H1 (cell line): Measurements from ENCODE around the gene LENG9. TPM values are rescaled to one million over a fixed set of nuclear protein-coding genes. Genes with fewer than 3 reads are reported as not detected.

Experiments
- CTCF ChIA-PET: fragments of 300-600 bp; sonication (Branson Sonifier 250); formaldehyde crosslinking; loops from one replicate; lab custom pipeline; 2021; ENCODE audit not compliant: partially characterized antibody; lab: Charles Lee
- POLR2A ChIA-PET: fragments of 300-600 bp; sonication (Branson Sonifier 250); formaldehyde crosslinking; loops from one replicate; lab custom pipeline; 2021; ENCODE audit warnings: inconsistent platforms; ENCODE audit not compliant: partially characterized antibody; lab: Charles Lee
- DNase-seq, 2 experiments: peaks; one replicate each; pipeline versions ENCODE4 v3.0.0 to v3.0.0-alpha.2; 2010 to 2022; ENCODE audit warnings: low spot score in 2 of 2, low read depth in 1 of 2, mixed read lengths in 1 of 2
- FAIRE-seq: peaks from 2 replicates; lab custom pipeline; 2011; peaks lifted over from hg19 to GRCh38; lab: Jason Lieb, UNC
- H2AFZ ChIP-seq: 2 replicates; pipeline ENCODE4 v1.8.1; 2012; ENCODE audit warnings: low read length, inconsistent platforms
- H2AK5ac ChIP-seq: 2 replicates; pipeline ENCODE4 v1.6.1; 2013; ENCODE audit warnings: low read depth, low read length
- H2BK120ac ChIP-seq: replicated peaks from 2 replicates; pipeline ENCODE3; 2013; ENCODE audit warnings: low read depth, low read length, inconsistent platforms
- H2BK12ac ChIP-seq: 2 replicates; pipeline ENCODE4 v1.6.1; 2013; ENCODE audit warnings: low read depth, low read length
- H2BK15ac ChIP-seq: 2 replicates; pipeline ENCODE4 v1.6.1; 2013; ENCODE audit warnings: low read length
- H2BK20ac ChIP-seq: 2 replicates; pipeline ENCODE4 v1.6.1; 2013; ENCODE audit warnings: low read length
- H2BK5ac ChIP-seq: 2 replicates; pipeline ENCODE4 v1.6.1; 2013; ENCODE audit warnings: low read depth, low read length
- H3K14ac ChIP-seq: 2 replicates; pipeline ENCODE4 v1.6.1; 2013; ENCODE audit warnings: inconsistent platforms; ENCODE audit not compliant: insufficient read length
- H3K18ac ChIP-seq: 2 replicates; pipeline ENCODE4 v1.6.1; 2013; ENCODE audit warnings: low read length; ENCODE audit errors: extremely low read depth
- H3K23ac ChIP-seq: 2 replicates; pipeline ENCODE4 v1.6.1; 2013; ENCODE audit warnings: inconsistent platforms; ENCODE audit not compliant: insufficient read length
- H3K23me2 ChIP-seq: 2 replicates; pipeline ENCODE4 v1.6.1; 2013; ENCODE audit warnings: low read depth, low read length
- H3K27ac ChIP-seq: 2 replicates; pipeline ENCODE4 v1.6.1; 2011; ENCODE audit warnings: low read depth, low read length, inconsistent platforms
- H3K27me3 ChIP-seq, 4 experiments: replicated peaks in 1 of 4; 1 replicate in 1 of 4; 2 replicates in 3 of 4; pipeline versions ENCODE4 v1.6.1 to v1.8.1; 2011 to 2013; ENCODE audit warnings: low read length in 3 of 4, mild to moderate bottlenecking in 3 of 4, inconsistent platforms in 2 of 4, mixed read lengths in 2 of 4, moderate library complexity in 1 of 4; ENCODE audit not compliant: control insufficient read depth in 3 of 4, insufficient read depth in 3 of 4; ENCODE audit errors: extremely low read depth in 1 of 4
- H3K36me3 ChIP-seq, 4 experiments: 2 replicates each; pipeline versions ENCODE4 v1.6.1 to v1.8.1; 2011 to 2013; ENCODE audit warnings: mild to moderate bottlenecking in 4 of 4, low read length in 3 of 4, moderate library complexity in 2 of 4, control low read depth in 1 of 4, inconsistent platforms in 1 of 4; ENCODE audit not compliant: insufficient read depth in 4 of 4, control insufficient read depth in 2 of 4
- H3K4ac ChIP-seq: replicated peaks from 2 replicates; pipeline ENCODE3; 2013; ENCODE audit warnings: low read length, low read depth, mixed read lengths, inconsistent platforms; ENCODE audit not compliant: insufficient read length
- H3K4me1 ChIP-seq, 4 experiments: replicated peaks in 1 of 4; 1 replicate in 1 of 4; 2 replicates in 3 of 4; pipeline versions ENCODE4 v1.6.1 to v1.8.1; 2011 to 2013; ENCODE audit warnings: low read length in 3 of 4, inconsistent platforms in 2 of 4, mixed read lengths in 1 of 4; ENCODE audit not compliant: insufficient read depth in 4 of 4, control insufficient read depth in 3 of 4
- H3K4me2 ChIP-seq, 2 experiments: 2 replicates each; pipeline versions ENCODE4 v1.6.1 to v1.8.1; 2011 to 2013; ENCODE audit warnings: low read depth in 2 of 2, low read length in 2 of 2, control low read depth in 1 of 2, inconsistent platforms in 1 of 2, mild to moderate bottlenecking in 1 of 2; ENCODE audit not compliant: insufficient read depth in 1 of 2
- H3K4me3 ChIP-seq, 4 experiments: fragments of 200-600, 300-600 bp in 1 of 4; sonication (generic), shearing (Covaris generic), sonication (Bioruptor Twin) in 1 of 4; 2 replicates each; pipeline versions ENCODE4 v1.5.1 to v1.8.1; 2011 to 2016; ENCODE audit warnings: low read length in 4 of 4, low read depth in 3 of 4, control low read depth in 2 of 4, inconsistent platforms in 2 of 4, mild to moderate bottlenecking in 2 of 4, mixed read lengths in 1 of 4, moderate library complexity in 1 of 4; ENCODE audit not compliant: insufficient read depth in 2 of 4; ENCODE audit errors: extremely low read depth in 1 of 4
- H3K56ac ChIP-seq: replicated peaks from 2 replicates; pipeline ENCODE3; 2013; ENCODE audit warnings: low read depth, mild to moderate bottlenecking, mixed read lengths, low read length, inconsistent platforms; ENCODE audit not compliant: insufficient read length
- H3K79me1 ChIP-seq: 2 replicates; pipeline ENCODE4 v1.6.1; 2013; ENCODE audit warnings: low read depth, low read length, control low read depth
- H3K79me2 ChIP-seq, 2 experiments: 2 replicates each; pipeline versions ENCODE4 v1.6.1 to v1.8.1; 2012 to 2013; ENCODE audit warnings: low read length in 2 of 2, mild to moderate bottlenecking in 2 of 2, inconsistent platforms in 1 of 2; ENCODE audit not compliant: insufficient read depth in 2 of 2, control insufficient read depth in 1 of 2
- H3K9ac ChIP-seq, 4 experiments: replicated peaks in 1 of 4; 1 replicate in 1 of 4; 2 replicates in 3 of 4; pipeline versions ENCODE4 v1.6.1 to v1.8.1; 2011 to 2013; ENCODE audit warnings: low read depth in 3 of 4, low read length in 3 of 4, control low read depth in 2 of 4, mild to moderate bottlenecking in 2 of 4, moderate library complexity in 2 of 4, inconsistent platforms in 1 of 4; ENCODE audit errors: extremely low read depth in 1 of 4
- H3K9me3 ChIP-seq, 2 experiments: 2 replicates each; pipeline versions ENCODE4 v1.6.1 to v1.8.1; 2012 to 2013; ENCODE audit warnings: mild to moderate bottlenecking in 2 of 2, moderate library complexity in 2 of 2, control low read depth in 1 of 2, inconsistent platforms in 1 of 2, low read depth in 1 of 2, low read length in 1 of 2, mixed read lengths in 1 of 2; ENCODE audit not compliant: insufficient read depth in 2 of 2
- H4K20me1 ChIP-seq, 2 experiments: replicated peaks in 1 of 2; 2 replicates each; pipeline versions ENCODE3 to v1.8.1; 2011 to 2013; ENCODE audit warnings: inconsistent platforms in 2 of 2, low read length in 2 of 2, mild to moderate bottlenecking in 1 of 2; ENCODE audit not compliant: insufficient read depth in 2 of 2, control insufficient read depth in 1 of 2
- H4K5ac ChIP-seq: 2 replicates; pipeline ENCODE4 v1.6.1; 2013; ENCODE audit warnings: low read length, low read depth, mixed read lengths, inconsistent platforms; ENCODE audit not compliant: insufficient read length
- H4K8ac ChIP-seq: 2 replicates; pipeline ENCODE4 v1.8.0; 2013; ENCODE audit warnings: mild to moderate bottlenecking, moderate library complexity, low read length, inconsistent platforms; ENCODE audit not compliant: insufficient read depth; ENCODE audit errors: extremely low read depth
- H4K91ac ChIP-seq: replicated peaks from 2 replicates; pipeline ENCODE3; 2013; ENCODE audit warnings: low read length, mixed read lengths, inconsistent platforms; ENCODE audit not compliant: insufficient read length
- CTBP2 ChIP-seq: IDR thresholded peaks from 2 replicates; pipeline ENCODE4 v1.7.0; 2011; ENCODE audit warnings: borderline replicate concordance, mild to moderate bottlenecking, moderate library complexity, mixed read lengths, low read length; ENCODE audit not compliant: insufficient read depth, insufficient read length
- EP300 ChIP-seq, 2 experiments: IDR thresholded peaks; 1 replicate in 1 of 2; 2 replicates in 1 of 2; pipeline ENCODE4 v1.6.1; 2011 to 2012; ENCODE audit warnings: low read depth in 2 of 2, low read length in 2 of 2, mild to moderate bottlenecking in 2 of 2, borderline replicate concordance in 1 of 2, inconsistent platforms in 1 of 2, moderate library complexity in 1 of 2
- EZH2 ChIP-seq: fragments of 200-600 bp; sonication (generic); IDR thresholded peaks from 2 replicates; pipeline ENCODE4 v1.7.1; 2012; ENCODE audit warnings: low read depth, mild to moderate bottlenecking, moderate library complexity, low read length, inconsistent platforms; ENCODE audit not compliant: severe bottlenecking
- FOSL1 ChIP-seq: IDR thresholded peaks from 2 replicates; pipeline ENCODE4 v1.6.1; 2011; ENCODE audit warnings: mild to moderate bottlenecking, low read depth, low read length, moderate library complexity; ENCODE audit not compliant: insufficient read depth
- NRF1 ChIP-seq: IDR thresholded peaks from 2 replicates; pipeline ENCODE4 v1.6.1; 2011; ENCODE audit warnings: mild to moderate bottlenecking, low read depth, low read length, improper control_type of control experiment
- SIX5 ChIP-seq: IDR thresholded peaks from 2 replicates; pipeline ENCODE4 v1.6.1; 2011; ENCODE audit warnings: mild to moderate bottlenecking, low read depth, low read length
- SP2 ChIP-seq: IDR thresholded peaks from 2 replicates; pipeline ENCODE4 v1.6.1; 2012; ENCODE audit warnings: mild to moderate bottlenecking, low read length, inconsistent platforms
- SRF ChIP-seq: IDR thresholded peaks from 2 replicates; pipeline ENCODE4 v1.6.1; 2011; ENCODE audit warnings: mild to moderate bottlenecking, low read depth, low read length, moderate library complexity
- TAF7 ChIP-seq: optimal IDR thresholded peaks from 2 replicates; pipeline ENCODE3; 2011; ENCODE audit warnings: low read depth, mild to moderate bottlenecking, inconsistent platforms, low read length, moderate library complexity, borderline replicate concordance
- TCF12 ChIP-seq: IDR thresholded peaks from 2 replicates; pipeline ENCODE4 v1.6.1; 2011; ENCODE audit warnings: low read depth, mild to moderate bottlenecking, low read length
- WGBS, 2 experiments: shearing (Covaris generic) in 1 of 2; methylation state at CpG; one replicate each; pipeline versions ENCODE4 v1.1.6 to v1.1.7; 2013 to 2015; ENCODE audit warnings: low lambda C conversion rate in 2 of 2, mixed read lengths in 2 of 2, inconsistent platforms in 1 of 2, low coverage in 1 of 2, missing lambda C conversion rate in 1 of 2; ENCODE audit not compliant: insufficient replicate concordance in 2 of 2, insufficient coverage in 1 of 2, insufficient read length in 1 of 2; ENCODE audit errors: extremely low coverage in 1 of 2, missing lambda C conversion rate in 1 of 2; 5-methylcytosine and 5-hydroxymethylcytosine counted together
- polyA plus RNA-seq, 7 experiments: library from polyadenylated mRNA; depleted of rRNA in 3 of 7; stranded (reverse) in 5 of 7; unstranded in 2 of 7; fragments of >200 nt in 5 of 7; fragments of 200-250 nt in 2 of 7; gene quantifications; 1 replicate in 5 of 7; 2 replicates in 1 of 7; 4 replicates in 1 of 7; pipeline versions ENCODE4 v1.2.1 to v1.2.3, GENCODE V29; 2011 to 2013; ENCODE audit warnings: missing spikeins in 2 of 7, mixed read lengths in 2 of 7
- total RNA-seq: library from RNA; stranded (reverse); fragmentation: NEBNext Ultra II Directional; extraction: Animal tissue kit (Norgen Biotek cat#: 25700); gene quantifications from 2 replicates; pipeline ENCODE4 v1.2.1, GENCODE V29; 2021

The LENG9 gene
- total and polyA plus RNA-seq, 2 of the 8 experiments (the other 6 are each of a cell fraction or from before 2014, with no cell fraction given): 1.6 to 3.9 TPM

GRCh38 chr19:54493967-54494585 is 30.5 kb upstream of the LENG9 start:
- H3K4ac ChIP-seq: no peak overlapping the region
- H2BK120ac ChIP-seq: no peak overlapping the region
- FAIRE-seq (no peak), DNase-seq (no peak)
- H4K8ac ChIP-seq: no peak overlapping the region
- no peak overlapping the region for H3K4me2 ChIP-seq
- H3K4me3 ChIP-seq: no peak overlapping the region
- H2BK20ac ChIP-seq: no peak overlapping the region
- no peak overlapping the region for H4K5ac ChIP-seq
- no peak overlapping the region for H2AFZ ChIP-seq
- H3K4me1 ChIP-seq: no peaks in the 10 kb centered on the region
- no peak overlapping the region for H3K56ac ChIP-seq
- no peaks in the 10 kb centered on the region for H4K20me1 ChIP-seq
- CTCF ChIA-PET: interaction anchor here (1.7 kb wide), 1 partner anchor 15 kb away, joined by 5 read pairs; no protein-coding TSS in a partner anchor
- no peaks in the 10 kb centered on the region for H3K27me3 ChIP-seq
- peaks cover 34 to 77% of the 10 kb centered on the region in 2 experiments for H3K9me3 ChIP-seq
- H2AK5ac ChIP-seq: no peak overlapping the region
- H2BK5ac ChIP-seq: no peak overlapping the region
- no peak overlapping the region for H3K27ac ChIP-seq
- no peak overlapping the region for H2BK15ac ChIP-seq
- H3K79me2 ChIP-seq: no peaks in the 10 kb centered on the region
- H4K91ac ChIP-seq: no peak overlapping the region
- H3K9ac ChIP-seq: no peak overlapping the region
- no peaks in the 10 kb centered on the region for H3K23me2 ChIP-seq
- H3K18ac ChIP-seq: no peak overlapping the region
- H3K14ac ChIP-seq: no peak overlapping the region
- H3K23ac ChIP-seq: no peak overlapping the region
- TF ChIP-seq SRF (no peak), EP300 (IDR thresholded peaks at IDR 0.05; ENCODE audit: borderline replicate concordance in 1 of 2, low read depth in 2 of 2, low read length in 2 of 2) (no peak), NRF1 (no peak), CTBP2 (no peak), TAF7 (no peak), SIX5 (no peak), FOSL1 (no peak), EZH2 (no peak), TCF12 (no peak), SP2 (no peak)
- 75% methylated on average over 10 of the region's 10 CpGs; no CpG with 5 or more reads in 1 of the 2 experiments for WGBS, 2 experiments
- POLR2A ChIA-PET: no interaction called here
- H3K79me1 ChIP-seq: no peaks in the 10 kb centered on the region
- no peak overlapping the region for H2BK12ac ChIP-seq
- no peaks in the 10 kb centered on the region for H3K36me3 ChIP-seq
